Measurements from ENCODE around the gene CA5B.

The CA5B gene

DNA sequence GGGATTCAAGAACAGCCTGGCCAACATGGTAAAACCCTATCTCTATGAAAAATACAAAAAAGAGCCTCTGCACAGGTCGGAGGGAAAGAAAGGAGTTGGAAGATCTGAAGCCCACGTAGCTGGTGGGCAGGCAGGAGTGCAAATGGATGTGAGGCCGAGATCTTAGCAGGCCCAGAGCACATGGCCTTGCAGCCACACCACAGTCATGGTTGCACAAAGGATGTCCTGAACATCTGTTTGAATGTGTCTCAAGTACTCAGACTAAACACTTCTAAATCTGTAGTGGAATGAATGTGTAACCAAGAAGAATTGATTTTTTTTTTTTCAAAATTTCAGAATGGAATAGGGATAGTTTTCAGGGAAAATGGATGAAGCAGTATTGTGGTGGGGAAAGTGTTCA, 10.8 kb downstream of the CA5B start:
- no peak for DNase-seq

DNA sequence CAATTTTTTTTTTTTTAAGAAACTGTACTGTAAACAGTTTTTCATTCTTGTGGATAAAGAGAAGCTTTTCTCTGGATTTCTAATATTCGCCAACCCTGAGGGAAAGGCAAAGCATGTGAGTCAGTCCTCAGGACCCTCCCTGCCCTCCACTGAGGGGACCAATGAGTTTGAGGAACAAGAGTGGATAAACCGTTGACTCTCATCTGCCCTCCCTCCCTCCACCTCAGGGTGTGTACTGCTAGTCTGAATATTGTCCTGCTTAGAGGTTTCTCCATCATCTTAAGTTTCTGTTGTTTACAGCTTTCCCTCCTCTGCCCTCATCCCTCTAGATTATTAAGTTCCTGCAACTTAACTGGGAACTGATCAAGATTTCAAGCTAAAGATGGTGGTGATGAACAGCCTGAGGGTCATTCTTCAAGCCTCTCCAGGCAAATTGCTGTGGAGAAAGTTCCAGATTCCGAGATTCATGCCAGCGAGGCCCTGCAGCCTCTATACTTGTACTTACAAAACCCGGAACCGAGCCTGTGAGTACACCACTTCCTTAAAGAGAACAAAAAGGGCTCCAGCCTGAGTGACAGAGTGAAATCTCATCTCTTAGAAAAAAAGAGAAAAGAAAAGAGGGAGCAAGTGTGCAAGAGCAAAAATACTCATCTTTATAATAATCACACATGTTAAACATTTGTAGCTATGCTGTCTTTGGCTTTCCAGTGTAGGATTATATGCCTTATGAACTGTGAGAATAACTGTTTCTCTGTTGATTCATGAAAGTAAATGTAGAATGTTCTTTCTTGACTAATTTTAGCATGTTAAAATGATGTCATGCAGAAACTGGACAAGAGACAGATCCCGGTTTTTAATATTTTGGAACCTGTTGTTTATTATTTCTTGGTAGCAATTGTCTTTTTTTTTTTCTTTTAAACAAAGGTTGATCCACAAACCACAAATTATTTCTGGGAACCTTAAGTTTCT, 11.9 kb downstream of the CA5B start:
- peak in 2 of 5 experiments; percentile 23 to 81 for DNase-seq

DNA sequence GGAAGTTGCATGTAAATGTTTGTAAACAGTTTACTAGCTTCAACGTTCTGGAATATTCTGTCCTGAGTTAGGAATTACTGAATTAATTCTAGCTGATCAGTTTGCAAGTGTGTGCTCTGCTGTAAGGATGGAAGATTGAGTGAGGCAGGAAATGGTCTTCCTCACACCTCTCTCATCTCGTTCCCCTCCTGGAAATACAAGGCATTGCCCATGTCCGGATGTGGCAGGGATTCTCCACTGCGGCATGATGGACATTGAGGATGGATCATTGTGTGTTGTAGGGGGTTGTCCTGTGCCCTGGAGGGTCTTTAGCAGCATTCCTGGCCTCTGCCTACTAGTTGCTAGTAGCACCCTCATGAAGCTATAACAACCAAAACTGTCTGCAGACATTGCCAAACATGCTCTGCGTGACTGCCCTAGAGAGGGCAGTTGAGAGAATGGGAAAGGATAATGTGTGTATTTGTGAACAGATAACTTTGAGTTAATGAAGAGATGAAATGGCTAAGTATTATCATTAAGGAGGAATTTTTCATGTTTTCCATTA, 12.6 kb downstream of the CA5B start:
- peak in 2 of 5 experiments; percentile 7 to 37 for DNase-seq

DNA sequence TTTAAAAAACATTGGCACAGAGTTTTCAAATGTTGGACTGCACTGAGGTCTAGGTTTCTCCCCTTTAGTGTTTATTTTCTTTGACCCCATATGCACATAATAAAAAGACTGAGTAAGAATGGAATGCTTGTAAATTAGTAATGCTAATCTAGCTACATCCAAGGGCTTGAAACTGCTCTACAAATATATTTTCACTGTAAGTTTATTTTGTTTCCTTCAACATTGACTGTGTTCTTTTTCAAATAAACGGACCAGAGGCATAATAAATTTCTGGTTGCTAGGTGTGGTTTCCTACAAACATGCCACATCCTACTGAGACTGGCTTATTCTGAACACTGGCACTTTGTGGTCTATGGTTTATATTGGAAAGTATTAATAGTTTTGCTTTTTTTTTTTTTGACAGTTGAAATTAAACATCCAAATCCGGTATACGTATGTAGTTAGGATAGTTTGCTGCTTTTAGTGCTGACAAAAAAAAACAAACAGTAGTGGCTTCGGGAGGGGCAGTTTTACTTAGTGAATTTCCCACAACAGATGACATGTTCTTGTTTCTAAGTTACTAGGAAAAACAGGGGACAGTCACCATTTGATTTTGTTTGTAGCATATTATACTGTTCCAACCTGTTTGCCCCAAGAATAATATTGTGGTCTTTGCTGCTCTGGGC, 13.2 kb downstream of the CA5B start:
- peak in 2 of 5 experiments; percentile 73 to 88 for DNase-seq

DNA sequence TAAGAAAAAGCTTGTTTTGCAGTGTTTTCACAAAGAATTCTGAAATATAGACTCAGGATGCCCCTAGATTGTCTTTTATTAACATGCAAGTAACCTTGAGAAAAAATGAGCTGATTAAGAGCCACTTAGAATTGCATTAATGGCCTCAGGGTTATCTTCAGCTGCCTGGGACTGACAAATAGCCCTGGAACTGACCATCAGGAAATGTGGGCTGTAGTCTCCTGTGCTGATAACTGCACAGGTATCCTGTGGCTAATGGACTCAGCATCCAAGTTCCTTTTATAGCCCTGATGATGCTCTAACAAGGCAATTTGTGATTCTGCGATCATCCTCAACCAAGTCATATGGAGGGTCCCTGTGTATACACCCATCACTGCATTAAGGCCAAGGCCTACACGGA, 17.0 kb downstream of the CA5B start:
- no peak for DNase-seq

DNA sequence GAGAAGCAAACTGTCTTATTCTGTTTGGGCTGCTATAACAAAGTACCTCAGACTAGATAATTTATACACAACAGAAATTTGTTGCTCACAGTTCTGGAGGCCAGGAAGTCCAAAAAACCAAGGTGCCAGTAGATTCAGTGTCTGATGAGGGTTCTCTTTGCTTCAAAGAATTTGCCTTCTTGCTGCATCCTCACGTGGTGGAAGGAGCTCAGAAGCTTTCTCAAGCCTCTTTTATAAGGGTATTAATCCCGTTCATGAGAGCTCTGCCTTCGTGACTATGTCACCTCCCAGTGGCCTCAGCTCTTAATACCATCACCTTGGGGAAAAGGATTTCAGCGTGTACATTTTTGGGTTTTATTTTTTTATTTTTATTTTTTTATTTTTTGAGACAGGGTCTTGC, 20.1 kb downstream of the CA5B start:
- DNase-seq = peak in 2 of 5 experiments; percentile 25 to 38

DNA sequence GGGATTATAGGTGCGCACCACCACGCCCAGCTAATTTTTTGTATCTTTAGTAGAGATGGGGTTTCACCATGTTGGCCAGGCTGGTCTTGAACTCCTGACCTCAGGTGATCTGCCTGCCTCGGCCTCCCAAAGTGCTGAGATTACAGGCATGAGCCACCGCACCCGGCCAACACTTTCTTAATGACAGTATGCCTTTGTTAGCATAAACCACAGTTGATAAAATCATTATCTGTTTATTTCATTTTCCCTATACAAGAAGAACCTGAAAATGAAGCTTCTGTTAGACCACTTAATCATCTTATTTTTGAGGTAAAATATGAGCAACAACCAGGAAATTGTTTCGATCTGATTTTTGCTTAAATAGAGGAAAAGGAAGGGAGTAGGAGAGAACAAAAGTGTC, 21.8 kb downstream of the CA5B start:
- peak in 1 of 5 experiments; percentile 43 for DNase-seq

DNA sequence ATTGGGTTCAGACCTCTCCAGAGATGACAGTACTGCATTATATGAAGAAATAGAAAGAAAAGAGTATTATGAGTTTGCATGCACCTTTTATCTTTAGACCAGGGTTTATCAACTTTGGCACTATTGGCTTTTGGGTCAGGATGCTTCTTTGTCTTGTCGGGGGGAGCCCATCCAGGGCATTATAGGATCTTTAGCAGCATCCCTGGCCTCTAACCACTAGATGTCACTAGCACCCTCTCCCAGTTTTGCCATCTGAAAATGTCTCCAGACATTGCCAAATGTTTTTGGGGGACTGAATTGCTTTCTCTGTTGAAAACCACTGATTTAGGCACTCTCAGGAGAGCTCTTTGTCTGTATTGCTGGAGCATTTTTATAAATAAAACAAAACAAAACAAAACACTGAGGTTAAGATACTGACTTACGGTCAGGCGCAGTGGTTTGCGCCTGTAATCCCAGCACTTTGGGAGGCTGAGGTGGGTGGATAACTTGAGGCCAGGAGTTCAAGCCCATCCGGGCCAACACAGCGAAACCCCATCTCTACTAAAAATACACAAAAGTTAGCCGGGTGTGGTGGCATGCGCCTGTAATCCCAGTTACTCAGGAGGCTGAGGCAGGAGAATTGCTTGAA, 23.6 kb downstream of the CA5B start:
- DNase-seq = peak in 2 of 5 experiments; percentile 21 to 48

DNA sequence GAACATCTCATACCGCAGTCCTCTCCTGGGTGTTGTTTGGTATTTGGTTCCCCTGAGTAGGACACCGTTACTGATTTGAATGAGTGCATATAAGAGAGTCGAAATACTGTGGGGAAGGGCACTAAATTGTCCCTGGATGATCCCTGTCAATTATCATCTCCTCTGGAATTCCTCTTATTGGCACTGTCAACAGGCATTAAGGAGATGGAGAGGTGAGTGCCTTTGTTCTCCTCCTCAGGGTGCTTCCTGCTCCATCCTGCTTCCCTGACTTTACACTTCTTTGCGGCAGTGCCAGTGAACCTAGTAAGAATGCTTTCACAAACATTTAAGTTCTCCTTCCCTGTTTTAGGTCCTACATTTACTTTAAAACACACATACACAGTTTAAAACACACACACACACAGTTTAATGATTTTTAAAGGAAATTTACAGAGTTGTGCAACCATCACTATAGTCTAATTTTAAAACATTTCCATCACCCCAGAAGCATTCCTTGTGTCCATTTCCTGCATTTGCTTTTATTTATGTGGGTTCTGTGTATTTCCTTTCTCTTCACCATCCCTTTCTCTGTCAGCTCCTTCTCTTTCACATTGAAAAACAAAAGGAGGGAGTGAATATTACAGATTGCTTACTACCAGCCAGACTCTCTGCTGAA, 31.4 kb downstream of the CA5B start:
- DNase-seq = no peak

DNA sequence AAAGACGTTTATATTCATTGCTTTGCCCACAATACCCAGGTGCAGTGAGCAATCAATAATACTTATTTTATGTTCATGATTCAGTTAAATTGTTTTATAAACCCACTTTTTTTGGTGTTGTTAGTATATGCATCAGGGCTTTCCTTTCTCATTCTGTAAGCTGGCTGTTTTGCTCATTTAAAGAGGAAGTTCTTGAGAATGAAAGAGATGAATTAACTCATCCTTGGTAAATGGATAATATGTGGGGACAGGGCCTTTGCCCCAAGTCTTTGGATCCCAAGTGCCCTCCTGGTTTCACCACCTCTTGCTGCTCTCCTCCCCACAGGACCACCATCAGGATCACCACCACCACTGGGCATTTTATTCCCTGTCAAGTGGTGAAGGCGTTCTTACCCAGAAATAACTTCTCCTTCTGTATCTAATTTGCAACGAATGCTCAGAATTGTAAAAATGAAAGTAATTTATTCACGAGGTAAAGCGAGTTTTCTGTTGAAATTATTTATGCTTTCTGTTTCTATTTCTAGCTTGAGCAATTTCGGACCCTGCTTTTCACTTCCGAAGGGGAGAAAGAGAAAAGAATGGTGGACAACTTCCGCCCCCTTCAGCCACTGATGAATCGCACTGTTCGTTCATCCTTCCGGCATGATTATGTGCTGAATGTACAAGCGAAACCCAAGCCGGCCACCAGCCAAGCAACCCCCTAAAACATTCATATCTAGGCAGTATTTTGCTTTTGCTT, 44.1 kb downstream of the CA5B start:
- DNase-seq = peak in 1 of 5 experiments; percentile 66

DNA sequence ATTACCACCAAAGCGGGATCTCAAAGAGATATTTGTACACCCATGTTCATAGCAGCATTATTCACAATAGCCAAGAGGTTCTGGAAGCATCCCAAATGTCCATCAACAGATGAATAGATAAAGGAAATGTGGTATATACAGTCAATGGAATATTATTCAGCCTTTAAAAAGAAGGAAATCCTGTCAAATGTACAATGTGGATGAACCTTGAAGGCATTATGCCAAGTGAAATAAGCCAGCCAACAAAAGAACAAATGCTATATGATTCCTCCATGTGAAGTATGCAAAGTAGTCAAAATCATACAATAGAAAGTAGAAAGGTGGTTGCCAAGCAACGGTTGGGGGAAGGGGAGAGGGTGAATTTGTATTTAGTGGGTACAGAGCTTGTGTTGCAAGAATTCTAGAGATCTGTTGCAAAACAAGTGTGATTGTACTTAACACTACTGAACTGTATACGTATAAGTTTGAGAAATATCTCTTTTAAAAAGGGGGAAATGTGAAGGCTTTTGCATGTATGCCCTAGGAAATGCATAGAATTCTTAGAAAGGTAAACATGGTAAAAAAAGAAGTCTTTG, 47.2 kb downstream of the CA5B start:
- no peak for DNase-seq

DNA sequence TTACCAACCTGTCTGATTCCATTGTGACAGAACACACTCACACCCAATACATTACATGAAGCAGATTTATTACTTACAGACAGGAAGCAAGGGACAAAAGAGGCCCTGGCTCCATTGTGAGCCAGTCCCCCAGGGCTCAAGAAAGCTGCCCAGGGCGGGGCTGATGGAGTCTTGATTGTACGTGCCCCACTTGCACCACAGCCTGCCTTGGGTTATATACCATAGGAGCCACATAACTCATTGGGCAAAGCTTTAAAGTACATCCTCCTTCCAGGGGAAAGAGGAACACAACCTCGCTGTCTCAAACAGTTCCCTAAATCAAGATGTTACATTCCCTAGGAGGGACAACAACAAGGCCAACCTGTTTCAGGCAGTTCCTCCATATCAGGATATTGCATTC, 48.8 kb downstream of the CA5B start:
- no peak for DNase-seq

DNA sequence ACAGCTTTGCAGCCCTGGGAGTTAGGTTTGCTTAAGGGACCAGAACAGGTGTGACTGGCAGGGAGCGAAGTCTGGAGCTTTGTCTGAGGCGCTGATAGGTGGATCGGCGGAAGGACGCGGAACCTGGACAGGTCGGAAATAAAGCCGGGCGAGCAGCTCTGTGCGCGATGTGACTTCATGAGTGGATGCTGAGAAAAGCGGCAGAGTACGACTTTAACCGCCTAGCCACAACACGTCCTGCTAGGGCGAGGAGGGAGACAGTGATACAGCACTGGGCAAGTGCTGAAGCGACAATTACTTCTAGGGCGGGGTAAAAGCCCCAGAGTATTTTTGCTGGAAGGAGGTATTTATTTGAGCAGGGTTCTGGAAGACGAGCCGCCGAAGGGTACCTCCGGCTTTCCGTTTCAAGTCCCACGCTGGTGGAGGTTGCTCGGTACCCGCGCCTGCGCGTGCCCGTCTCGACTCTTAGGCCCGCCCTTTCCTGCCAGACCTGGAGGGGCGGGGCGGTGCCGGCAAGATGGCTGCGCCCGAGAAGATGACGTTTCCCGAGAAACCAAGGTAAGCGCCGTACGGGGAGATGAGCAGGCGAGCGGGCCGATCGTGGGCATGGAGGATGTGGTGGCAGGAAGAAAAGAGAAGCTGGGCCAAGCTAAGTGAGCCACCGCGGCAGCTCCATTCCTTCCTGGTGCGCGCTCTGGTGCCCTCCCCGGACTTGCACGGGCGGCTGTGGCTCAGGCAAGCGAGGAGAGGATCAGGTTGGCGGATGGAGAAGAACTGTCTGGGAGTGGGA, 52.1 kb downstream of the CA5B start, which contains the start of gene ZRSR2:
Gene ZRSR2, plus strand, starts transcription at position 506 of the 790 bp plus-strand sequence. Its CDS starts 12 bp downstream, at position 518.
- DNase-seq = peak; percentile 68 to 93 (median 82)

DNA sequence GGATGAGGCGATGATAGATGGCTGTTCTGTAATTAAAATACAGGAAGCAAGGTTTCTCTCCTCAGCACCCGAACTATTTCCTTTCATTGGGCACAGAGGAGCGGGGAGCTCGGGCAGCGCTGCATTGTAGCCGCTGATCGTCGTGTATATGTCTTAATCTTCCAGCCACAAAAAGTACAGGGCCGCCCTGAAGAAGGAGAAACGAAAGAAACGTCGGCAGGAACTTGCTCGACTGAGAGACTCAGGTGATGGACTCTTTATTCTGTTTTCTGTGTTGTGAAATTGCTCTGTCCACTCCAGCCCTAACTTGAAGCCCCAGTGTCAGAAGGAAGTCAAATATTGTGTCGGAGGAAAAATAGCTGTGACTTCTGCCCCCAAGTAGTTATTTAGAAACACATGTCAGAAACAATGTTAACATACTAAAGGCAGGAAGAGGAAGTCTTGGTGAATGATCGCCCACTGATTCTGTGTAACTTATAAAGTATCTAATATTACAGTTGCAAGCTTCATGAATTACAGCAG, 52.8 kb downstream of the CA5B start:
- DNase-seq = peak in 1 of 5 experiments; percentile 40

DNA sequence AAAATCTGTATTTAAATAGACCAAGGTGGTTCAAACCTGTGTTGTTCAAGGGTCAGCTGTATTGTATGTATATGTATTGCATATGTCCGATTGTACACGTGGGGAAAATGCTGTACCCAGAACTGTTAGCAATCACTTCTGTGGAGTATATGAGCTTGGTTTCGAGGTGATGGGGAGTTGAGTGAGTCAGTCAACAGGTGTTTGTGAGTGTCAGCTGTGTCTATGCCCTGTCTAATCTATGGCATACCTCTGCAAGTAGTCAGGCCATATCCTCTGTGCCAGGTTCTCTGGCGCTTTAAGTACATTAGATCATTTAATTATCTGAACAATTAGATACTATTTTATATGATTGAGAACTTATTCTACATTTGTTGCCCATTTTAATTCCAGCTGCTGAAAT, 59.6 kb downstream of the CA5B start:
- no peak for DNase-seq

DNA sequence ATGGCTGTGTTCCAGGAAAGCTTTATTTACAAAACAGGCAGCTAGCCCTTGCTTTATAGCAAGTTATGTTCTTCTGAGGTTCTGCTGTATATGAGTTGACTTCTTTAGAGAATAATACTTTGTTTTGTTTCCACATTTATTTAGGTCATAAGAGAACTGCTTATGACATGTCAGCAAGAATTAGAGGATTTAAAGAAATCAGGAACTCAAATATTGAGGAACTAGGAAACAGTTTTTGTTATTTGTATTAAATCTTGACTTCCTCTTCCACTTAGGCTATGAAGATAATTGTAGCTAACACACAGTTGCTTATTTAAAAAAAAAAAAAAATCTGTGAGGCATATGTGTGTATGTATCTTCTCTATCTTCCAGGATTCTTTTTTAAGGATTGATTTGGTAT, 66.5 kb downstream of the CA5B start:
- no peak for DNase-seq

DNA sequence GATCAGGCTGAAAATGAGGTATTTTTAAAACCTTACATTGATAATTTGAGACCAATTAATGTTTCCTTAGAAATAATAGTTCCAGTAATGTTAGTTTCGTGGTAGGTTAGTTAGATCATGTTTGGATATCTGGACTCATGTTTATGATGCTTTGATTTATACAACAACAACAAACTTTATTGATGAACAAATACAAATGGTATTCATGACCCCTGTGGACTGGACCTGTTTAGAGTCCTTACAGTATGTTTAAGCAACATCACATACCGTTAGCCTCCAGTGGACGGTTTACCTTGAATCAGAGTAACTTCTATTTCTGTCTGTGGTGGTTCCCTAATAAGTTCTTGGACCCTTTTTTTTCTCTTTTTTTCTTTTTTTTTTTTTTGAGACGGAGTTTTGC, 70.2 kb downstream of the CA5B start:
- DNase-seq = no peak

DNA sequence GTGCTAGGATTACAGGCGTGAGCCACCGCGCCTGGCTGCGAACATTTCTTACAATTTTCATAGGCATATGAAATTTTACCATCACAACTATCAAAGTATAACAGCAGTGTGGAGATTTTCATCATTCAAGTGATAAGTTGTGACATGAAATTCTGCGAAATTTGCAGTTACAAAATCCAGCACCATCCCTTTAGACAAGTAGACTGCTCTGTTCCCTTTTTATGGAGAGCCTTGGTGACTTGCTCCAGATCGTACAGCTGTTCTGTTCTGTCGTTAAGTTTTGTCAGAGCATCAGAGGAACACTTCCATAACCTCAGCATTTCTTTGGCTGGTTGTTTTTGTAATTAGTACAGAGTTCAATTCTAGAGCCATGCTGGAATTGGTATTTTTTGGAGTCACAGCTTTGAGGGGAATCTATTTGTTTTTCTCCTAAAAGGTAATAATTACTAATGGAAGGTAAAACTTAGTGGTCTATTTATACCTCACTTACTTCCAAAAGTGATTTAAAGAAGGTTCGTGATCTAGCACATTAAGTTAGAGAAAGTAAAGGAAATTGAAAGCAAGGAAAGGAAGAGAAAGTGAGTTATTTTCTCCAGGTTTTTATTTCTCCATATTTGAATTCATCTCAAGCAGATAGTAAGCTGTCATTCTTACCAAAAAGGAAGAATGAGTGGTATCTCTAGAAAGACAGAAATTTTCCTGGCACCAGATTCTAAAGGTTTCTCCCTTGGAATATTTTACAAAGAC, 74.3 kb downstream of the CA5B start:
- DNase-seq = no peak

DNA sequence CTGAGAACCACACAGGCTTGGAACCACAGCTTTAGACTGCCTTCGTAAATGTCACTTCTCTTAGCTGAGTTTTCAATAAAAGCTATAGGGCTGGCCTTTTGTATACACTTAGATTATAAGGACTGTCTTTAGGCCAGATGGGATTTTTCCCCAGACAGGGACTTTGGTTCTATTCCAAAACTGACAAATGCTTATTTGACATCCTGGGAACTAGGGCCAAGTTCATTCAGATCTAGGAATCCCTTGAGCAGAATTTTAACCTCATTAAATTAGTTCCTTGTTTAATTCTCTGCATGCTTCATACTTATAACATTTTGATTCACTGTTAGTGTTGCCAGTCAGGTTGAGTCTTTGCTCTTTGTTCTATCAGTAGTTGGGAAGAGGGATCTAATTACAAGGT, 75.3 kb downstream of the CA5B start:
- no peak for DNase-seq

All from T-helper 2 cell (primary cell).